ENCODE results near the gene OSBPL3.

GRCh38 chr7:24819916-24820689 is 159.9 kb downstream of the OSBPL3 start:
- TF ChIP-seq PAX5 (IDR thresholded peaks at IDR 0.05; ENCODE audit: insufficient read depth, low read length, severe bottlenecking) (no peak), POLR2AphosphoS5 (IDR thresholded peaks at IDR 0.05; ENCODE audit: low read depth, low read length) (no peak)
